HepG2 (cell line): ENCODE results near the gene ZNF467. TPM values are rescaled to one million over a fixed set of nuclear protein-coding genes. Genes with fewer than 3 reads are reported as not detected.
A peak's percentile ranks its signal among the peaks of the same experiment; 100 is the strongest.

Experiments used
- ATAC-seq: fragments of 200-7000 bp; cut with Tn5 transposase; 3 replicates; pipeline ENCODE4 v1.9.1; 2020; ENCODE audit warnings: mild to moderate bottlenecking, moderate library complexity
- BruUV-seq: library from RNA; stranded (reverse); fragments of 400-500 nt; replicated peaks from 2 replicates; lab custom pipeline; 2021; lab: Mats Ljungman, UMichigan
- CTCF ChIA-PET: fragments of 300-600 bp; formaldehyde crosslinking; extraction: SDS; loops from one replicate; lab custom pipeline; 2021; ENCODE audit warnings: low total read pairs, inconsistent platforms, low intra/inter-chr PET ratio; lab: Yijun Ruan, JAX
- POLR2A ChIA-PET: fragments of 350-600 bp; sonication (Branson Sonifier 250); formaldehyde crosslinking; loops from one replicate; lab custom pipeline; 2020; ENCODE audit warnings: antibody characterized with exemption, inconsistent platforms; lab: Yijun Ruan, JAX
- DNase-seq: peaks from one replicate; pipeline ENCODE4 v3.0.0-alpha.2; 2015; ENCODE audit warnings: low spot score
- FAIRE-seq: peaks from 3 replicates; lab custom pipeline; 2011; peaks lifted over from hg19 to GRCh38; lab: Jason Lieb, UNC
- H2AFZ ChIP-seq: one replicate; pipeline ENCODE4 v1.6.1; 2011; ENCODE audit warnings: low read length, inconsistent platforms
- H3K27ac ChIP-seq: fragments of 300-600 bp; 3 replicates; pipeline ENCODE4 v1.8.0; 2011; ENCODE audit warnings: mixed run types, mild to moderate bottlenecking, mixed read lengths, low read length, inconsistent platforms; ENCODE audit not compliant: insufficient read depth; ENCODE audit errors: extremely low read length
- H3K27me3 ChIP-seq, 2 experiments: fragments of 200-600 bp in 1 of 2; 2 replicates in 1 of 2; 3 replicates in 1 of 2; pipeline versions ENCODE4 v1.6.0 to v1.8.0; 2011; ENCODE audit warnings: low read length in 2 of 2, mild to moderate bottlenecking in 2 of 2, moderate library complexity in 2 of 2, inconsistent platforms in 1 of 2; ENCODE audit not compliant: insufficient read depth in 2 of 2, control insufficient read depth in 1 of 2
- H3K36me3 ChIP-seq, 2 experiments: fragments of 200-600 bp in 1 of 2; replicated peaks in 1 of 2; 2 replicates in 1 of 2; 3 replicates in 1 of 2; pipeline versions ENCODE4 v1.5.1 to v1.8.0; 2011; ENCODE audit warnings: low read length in 2 of 2, inconsistent platforms in 1 of 2; ENCODE audit not compliant: insufficient read depth in 2 of 2, control insufficient read depth in 1 of 2
- H3K4me1 ChIP-seq: 2 replicates; pipeline ENCODE4 v1.5.1; 2012; ENCODE audit warnings: low read length, inconsistent platforms; ENCODE audit not compliant: insufficient read depth
- H3K4me2 ChIP-seq: 2 replicates; pipeline ENCODE4 v1.6.0; 2011; ENCODE audit warnings: low read depth, low read length, inconsistent platforms
- H3K4me3 ChIP-seq, 3 experiments: fragments of 200-600 bp in 1 of 3; sonication (generic), shearing (Covaris generic) in 1 of 3; replicated peaks in 1 of 3; 2 replicates each; pipeline ENCODE4 v1.5.1; 2011 to 2016; ENCODE audit warnings: low read length in 3 of 3, inconsistent platforms in 2 of 3, low read depth in 2 of 3, mild to moderate bottlenecking in 2 of 3, control low read depth in 1 of 3, mixed read lengths in 1 of 3; ENCODE audit not compliant: insufficient read depth in 1 of 3
- H3K79me2 ChIP-seq: one replicate; pipeline ENCODE4 v1.6.1; 2011; ENCODE audit warnings: low read length, inconsistent platforms; ENCODE audit not compliant: insufficient read depth
- H3K9ac ChIP-seq: 2 replicates; pipeline ENCODE4 v1.6.0; 2011; ENCODE audit warnings: mild to moderate bottlenecking, low read depth, low read length, inconsistent platforms; ENCODE audit not compliant: insufficient read depth
- H3K9me3 ChIP-seq: 2 replicates; pipeline ENCODE4 v1.5.1; 2012; ENCODE audit warnings: mild to moderate bottlenecking, low read length
- H4K20me1 ChIP-seq: 2 replicates; pipeline ENCODE4 v1.6.0; 2011; ENCODE audit warnings: inconsistent platforms, mild to moderate bottlenecking, low read length, moderate library complexity; ENCODE audit not compliant: insufficient read depth
- ADNP ChIP-seq: sonication (generic); formaldehyde crosslinking; IDR thresholded peaks from 2 replicates; pipeline ENCODE4 v1.4.0; 2020; ENCODE audit warnings: missing genetic modification reagents
- KDM3A ChIP-seq: IDR thresholded peaks from 2 replicates; pipeline ENCODE4 v1.6.1; 2018; ENCODE audit warnings: low read depth, missing compliant biosample characterization
- MNT ChIP-seq: fragments of 450-650 bp; IDR thresholded peaks from 2 replicates; pipeline ENCODE4 v1.6.1; 2016
- WGBS: methylation state at CpG from one replicate; pipeline ENCODE4 v1.1.6; 2017; ENCODE audit warnings: low lambda C conversion rate; 5-methylcytosine and 5-hydroxymethylcytosine counted together
- in situ Hi-C: cut with HindIII; loops from 2 replicates; pipeline ENCODE4 v1.10.0; 2017; ENCODE audit warnings: low pct_unique_long_range_greater_than_20kb; ENCODE audit not compliant: extremely low pct_ligation_motif_present
- intact Hi-C: fragments of 100-400 bp; cut with micrococcal nuclease; formaldehyde crosslinking; loops from one replicate; pipeline ENCODE4 v1.10.0; 2022; ENCODE audit not compliant: unreplicated experiment
- polyA plus RNA-seq, 8 experiments: library from polyadenylated mRNA; depleted of rRNA in 3 of 8; stranded (reverse) in 7 of 8; unstranded in 1 of 8; fragments of >200 nt; fragmentation: Illumina TruSeq in 4 of 8; extraction: Trizol in 4 of 8; gene quantifications; 2 replicates each; pipeline versions ENCODE4 v1.2.1 to v1.2.3, GENCODE V29; 2011 to 2016; ENCODE audit warnings: low read depth in 4 of 8, missing spikeins in 1 of 8, mixed read lengths in 1 of 8; ENCODE audit not compliant: insufficient read depth in 1 of 8
- total RNA-seq, 5 experiments: library from RNA; depleted of rRNA; stranded (reverse); fragments of >200 nt; fragmentation: Illumina TruSeq; extraction: Trizol; gene quantifications; 2 replicates each; pipeline ENCODE4 v1.2.3, GENCODE V29; 2016; ENCODE audit warnings: low read depth in 1 of 5
- TF ChIP-seq, protein P1 (sequence below): sonication (generic); formaldehyde crosslinking; IDR thresholded peaks from 2 replicates; pipeline ENCODE4 v1.4.0; 2020; ENCODE audit warnings: missing genetic modification reagents, borderline replicate concordance

ZNF467 gene
- total and polyA plus RNA-seq, 2 of the 13 experiments (the other 11 are each of a cell fraction or from before 2014, with no cell fraction given) = 0.03 TPM; not detected in 1

DNA sequence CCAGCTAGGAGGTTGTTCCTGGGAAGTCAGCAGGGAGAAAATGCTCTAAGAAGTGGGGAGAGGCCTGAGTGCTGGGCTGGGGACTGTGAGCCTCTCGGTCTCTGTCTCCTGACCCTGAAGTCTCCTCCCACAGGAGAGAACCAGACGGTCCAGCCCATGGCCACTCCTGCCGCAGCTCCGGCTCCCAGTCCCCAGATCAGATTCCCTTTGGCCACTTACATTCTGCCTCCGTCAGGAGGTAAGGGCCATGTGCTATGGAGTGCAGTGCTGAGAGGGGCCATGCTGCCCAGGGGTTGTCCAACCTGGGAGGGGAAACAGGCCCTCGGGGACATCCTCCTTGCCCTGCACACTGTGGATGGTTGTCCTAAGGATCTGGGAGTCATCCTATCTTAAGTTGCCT lies 21.3 kb upstream of the ZNF467 start:
- ChIA-PET POLR2A (no interaction called here), CTCF (no interaction called here)
- in situ Hi-C loops = no loop called here

More for the DNA sequence above, 21.3 kb upstream of the ZNF467 start:
- DNase-seq = no peak
- no peak overlapping the region for H3K9ac ChIP-seq
- H3K36me3 ChIP-seq = no peaks in the 10 kb centered on the region
- no peak overlapping the region for H3K4me2 ChIP-seq
- H3K9me3 ChIP-seq = no peaks in the 10 kb centered on the region
- H2AFZ ChIP-seq = no peak overlapping the region
- H3K4me1 ChIP-seq = no peaks in the 10 kb centered on the region
- intact Hi-C loops = no loop called here
- TF ChIP-seq, protein P1, sequence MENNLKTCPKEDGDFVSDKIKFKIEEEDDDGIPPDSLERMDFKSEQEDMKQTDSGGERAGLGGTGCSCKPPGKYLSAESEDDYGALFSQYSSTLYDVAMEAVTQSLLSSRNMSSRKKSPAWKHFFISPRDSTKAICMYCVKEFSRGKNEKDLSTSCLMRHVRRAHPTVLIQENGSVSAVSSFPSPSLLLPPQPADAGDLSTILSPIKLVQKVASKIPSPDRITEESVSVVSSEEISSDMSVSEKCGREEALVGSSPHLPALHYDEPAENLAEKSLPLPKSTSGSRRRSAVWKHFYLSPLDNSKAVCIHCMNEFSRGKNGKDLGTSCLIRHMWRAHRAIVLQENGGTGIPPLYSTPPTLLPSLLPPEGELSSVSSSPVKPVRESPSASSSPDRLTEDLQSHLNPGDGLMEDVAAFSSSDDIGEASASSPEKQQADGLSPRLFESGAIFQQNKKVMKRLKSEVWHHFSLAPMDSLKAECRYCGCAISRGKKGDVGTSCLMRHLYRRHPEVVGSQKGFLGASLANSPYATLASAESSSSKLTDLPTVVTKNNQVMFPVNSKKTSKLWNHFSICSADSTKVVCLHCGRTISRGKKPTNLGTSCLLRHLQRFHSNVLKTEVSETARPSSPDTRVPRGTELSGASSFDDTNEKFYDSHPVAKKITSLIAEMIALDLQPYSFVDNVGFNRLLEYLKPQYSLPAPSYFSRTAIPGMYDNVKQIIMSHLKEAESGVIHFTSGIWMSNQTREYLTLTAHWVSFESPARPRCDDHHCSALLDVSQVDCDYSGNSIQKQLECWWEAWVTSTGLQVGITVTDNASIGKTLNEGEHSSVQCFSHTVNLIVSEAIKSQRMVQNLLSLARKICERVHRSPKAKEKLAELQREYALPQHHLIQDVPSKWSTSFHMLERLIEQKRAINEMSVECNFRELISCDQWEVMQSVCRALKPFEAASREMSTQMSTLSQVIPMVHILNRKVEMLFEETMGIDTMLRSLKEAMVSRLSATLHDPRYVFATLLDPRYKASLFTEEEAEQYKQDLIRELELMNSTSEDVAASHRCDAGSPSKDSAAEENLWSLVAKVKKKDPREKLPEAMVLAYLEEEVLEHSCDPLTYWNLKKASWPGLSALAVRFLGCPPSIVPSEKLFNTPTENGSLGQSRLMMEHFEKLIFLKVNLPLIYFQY (CRISPR knock-in tag) = no peak
- TF ChIP-seq MNT (peak; percentile 62), KDM3A (CRISPR knock-in tag) (no peak), ADNP (CRISPR knock-in tag) (no peak)
- no peak for FAIRE-seq
- H3K4me3 ChIP-seq = no peak overlapping the region
- H3K79me2 ChIP-seq = no peaks in the 10 kb centered on the region
- peak; percentile 15; the same call in 2 of the 3 replicates for ATAC-seq
- H3K27ac ChIP-seq = no peak overlapping the region
- 0 out of 5 replicates have a peak, but pooled peaks cover 1 to 6% of the 10 kb centered on the region in 2 experiments for H3K27me3 ChIP-seq
- no TSS peak for BruUV-seq
- no peaks in the 10 kb centered on the region for H4K20me1 ChIP-seq
- no CpG with 5 or more reads among the region's 6 CpGs for WGBS
